ENCODE data around the gene ELMO1. TPM values are rescaled to one million over a fixed set of nuclear protein-coding genes. Genes with fewer than 3 reads are reported as not detected.

Gene ELMO1
- total and polyA plus RNA-seq, 2 of the 13 experiments (the other 11 are each of a cell fraction or from before 2014, with no cell fraction given): 0.11 to 0.17 TPM

GRCh38 chr7:36949711-36950600, 498.7 kb downstream of the ELMO1 start (continued):
- TF ChIP-seq PHF21A (CRISPR knock-in tag; IDR thresholded peaks at IDR 0.05) (peak; percentile 70; the same call in 1 of the 2 replicates), ATF7 (IDR thresholded peaks at IDR 0.05) (no peak), ATF7 (CRISPR knock-in tag; IDR thresholded peaks at IDR 0.05) (no peak), ZNF530 (CRISPR knock-in tag; IDR thresholded peaks at IDR 0.05; ENCODE audit: low read depth) (no peak), ZNF691 (CRISPR knock-in tag; IDR thresholded peaks at IDR 0.05; ENCODE audit: borderline replicate concordance, low read depth) (no peak), SNAPC5 (CRISPR knock-in tag; IDR thresholded peaks at IDR 0.05; ENCODE audit: borderline replicate concordance) (no peak), IRF9 (CRISPR knock-in tag; IDR thresholded peaks at IDR 0.05; ENCODE audit: borderline replicate concordance) (no peak), BATF2 (CRISPR knock-in tag; IDR thresholded peaks at IDR 0.05) (no peak), POLR2G (IDR thresholded peaks at IDR 0.05; ENCODE audit: low read depth, low read length) (no peak), ZXDC (CRISPR knock-in tag; IDR thresholded peaks at IDR 0.05) (no peak), MLXIP (CRISPR knock-in tag; IDR thresholded peaks at IDR 0.05; ENCODE audit: borderline replicate concordance) (no peak), NFIB (CRISPR knock-in tag; IDR thresholded peaks at IDR 0.05; ENCODE audit: borderline replicate concordance) (no peak), HDAC6 (IDR thresholded peaks at IDR 0.05; ENCODE audit: low read depth, low read length) (no peak), HNRNPK (IDR thresholded peaks at IDR 0.05; ENCODE audit: low read depth, low read length, poor library complexity, severe bottlenecking) (no peak), ZNF180 (CRISPR knock-in tag; IDR thresholded peaks at IDR 0.05; ENCODE audit: borderline replicate concordance, low read depth) (no peak), ZKSCAN5 (CRISPR knock-in tag; IDR thresholded peaks at IDR 0.05) (no peak), TFE3 (CRISPR knock-in tag; IDR thresholded peaks at IDR 0.05) (peak; percentile 65; the same call in 1 of the 2 replicates), AHR (CRISPR knock-in tag; IDR thresholded peaks at IDR 0.05) (no peak)

All from HepG2 (cell line).